ENCODE results near the gene FAM151A.

FAM151A gene

DNA sequence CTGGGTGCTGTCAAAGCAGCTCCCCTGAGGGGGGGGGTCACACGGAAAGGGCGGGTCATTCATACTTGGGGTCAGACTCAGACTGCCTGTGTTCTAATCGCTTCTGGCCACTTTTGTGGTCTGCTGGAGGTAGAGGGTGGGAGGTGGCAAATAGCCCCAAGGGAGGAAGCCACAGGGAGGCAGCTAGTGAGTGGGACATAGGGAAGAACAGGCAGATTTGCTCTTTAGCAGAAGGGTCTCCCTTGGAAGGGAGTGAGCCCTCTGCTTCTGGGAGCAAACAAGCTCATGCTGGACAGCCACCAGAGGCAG, 50.8 kb downstream of the FAM151A start:
- TF ChIP-seq EZH2phosphoT487 (IDR thresholded peaks at IDR 0.05; ENCODE audit: low read length), result no peak
- TF ChIP-seq, protein P1, sequence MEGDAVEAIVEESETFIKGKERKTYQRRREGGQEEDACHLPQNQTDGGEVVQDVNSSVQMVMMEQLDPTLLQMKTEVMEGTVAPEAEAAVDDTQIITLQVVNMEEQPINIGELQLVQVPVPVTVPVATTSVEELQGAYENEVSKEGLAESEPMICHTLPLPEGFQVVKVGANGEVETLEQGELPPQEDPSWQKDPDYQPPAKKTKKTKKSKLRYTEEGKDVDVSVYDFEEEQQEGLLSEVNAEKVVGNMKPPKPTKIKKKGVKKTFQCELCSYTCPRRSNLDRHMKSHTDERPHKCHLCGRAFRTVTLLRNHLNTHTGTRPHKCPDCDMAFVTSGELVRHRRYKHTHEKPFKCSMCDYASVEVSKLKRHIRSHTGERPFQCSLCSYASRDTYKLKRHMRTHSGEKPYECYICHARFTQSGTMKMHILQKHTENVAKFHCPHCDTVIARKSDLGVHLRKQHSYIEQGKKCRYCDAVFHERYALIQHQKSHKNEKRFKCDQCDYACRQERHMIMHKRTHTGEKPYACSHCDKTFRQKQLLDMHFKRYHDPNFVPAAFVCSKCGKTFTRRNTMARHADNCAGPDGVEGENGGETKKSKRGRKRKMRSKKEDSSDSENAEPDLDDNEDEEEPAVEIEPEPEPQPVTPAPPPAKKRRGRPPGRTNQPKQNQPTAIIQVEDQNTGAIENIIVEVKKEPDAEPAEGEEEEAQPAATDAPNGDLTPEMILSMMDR (IDR thresholded peaks at IDR 0.05; ENCODE audit: low read length), result no peak
- TF ChIP-seq EZH2 (optimal IDR thresholded peaks at IDR 0.05; ENCODE audit: low read depth, low read length), result no peak
- H3K27ac ChIP-seq (ENCODE audit: low read length), result no peak overlapping the region
- no peak overlapping the region for H3K4me2 ChIP-seq (ENCODE audit: low read depth, low read length)

DNA sequence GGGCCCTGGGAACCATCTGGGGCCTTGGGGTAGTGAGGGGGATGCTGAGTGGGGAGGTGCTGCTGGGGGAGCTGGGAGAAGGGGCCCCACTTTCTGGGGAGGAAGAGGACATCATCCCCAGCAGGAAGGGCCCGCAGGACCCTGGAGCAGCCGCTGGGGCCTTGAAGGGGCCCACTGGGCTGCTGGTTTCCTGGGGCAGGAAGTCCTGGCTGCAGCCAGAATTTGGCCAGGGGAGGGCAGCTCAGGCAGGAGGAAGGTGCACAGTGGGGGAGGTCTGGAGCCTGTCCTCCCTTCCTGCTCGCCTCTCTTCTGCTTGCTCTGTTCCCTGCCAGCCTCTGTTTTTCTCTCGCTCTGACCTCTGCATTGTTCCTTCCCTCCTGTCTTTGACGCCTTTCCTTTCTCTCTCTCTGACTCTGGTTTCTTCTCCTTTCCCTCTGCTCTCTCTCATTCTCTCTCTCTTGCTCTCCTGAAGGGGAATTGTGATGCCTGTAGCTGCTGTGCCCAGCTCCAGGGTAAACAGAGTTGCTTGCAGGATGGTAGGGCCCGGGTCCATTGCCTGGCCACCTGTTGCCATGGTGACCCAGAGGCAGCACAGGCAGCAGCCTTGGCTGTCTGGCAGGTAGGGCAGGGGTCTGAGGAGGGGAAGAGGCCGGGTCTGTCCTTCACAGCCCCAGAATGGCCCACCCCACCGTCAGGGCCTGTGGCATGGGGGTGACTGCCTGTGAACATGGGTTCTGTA, 51.4 kb downstream of the FAM151A start:
- Histone ChIP-seq H3K9me2 (replicated peaks; ENCODE audit: insufficient read depth, low read length) (no peaks in the 10 kb centered on the region), H3K4me1 (ENCODE audit: low read length) (no peaks in the 10 kb centered on the region), H3K36me3 (replicated peaks; ENCODE audit: insufficient read depth, low read length) (no peaks in the 10 kb centered on the region), H3F3A (ENCODE audit: insufficient read depth, low read length) (no peaks in the 10 kb centered on the region), H4K20me1 (ENCODE audit: insufficient read depth, low read length) (no peaks in the 10 kb centered on the region), H3K27ac (ENCODE audit: low read length) (no peak overlapping the region), H3K9ac (ENCODE audit: low read length) (no peak overlapping the region), H2AFZ (ENCODE audit: low read length) (no peak overlapping the region), H3K79me2 (ENCODE audit: low read length) (no peaks in the 10 kb centered on the region), H3K27me3 (replicated peaks; ENCODE audit: insufficient read depth, low read length) (no peaks in the 10 kb centered on the region), H3K4me2 (ENCODE audit: low read depth, low read length) (no peak overlapping the region), H3K4me3 (ENCODE audit: low read length) (no peak overlapping the region), H3K9me3 (replicated peaks; ENCODE audit: insufficient read depth, low read length) (no peaks in the 10 kb centered on the region)
- DNase-seq, result no peak
- TF ChIP-seq, protein P1 (IDR thresholded peaks at IDR 0.05; ENCODE audit: low read length), result no peak
- TF ChIP-seq EZH2 (optimal IDR thresholded peaks at IDR 0.05; ENCODE audit: low read depth, low read length), result no peak
- TF ChIP-seq EZH2phosphoT487 (IDR thresholded peaks at IDR 0.05; ENCODE audit: low read length), result no peak

More for the DNA sequence above, 50.8 kb downstream of the FAM151A start:
- Histone ChIP-seq H3K9ac (ENCODE audit: low read length) (no peak overlapping the region), H3K9me3 (replicated peaks; ENCODE audit: insufficient read depth, low read length) (no peaks in the 10 kb centered on the region), H4K20me1 (ENCODE audit: insufficient read depth, low read length) (no peaks in the 10 kb centered on the region), H2AFZ (ENCODE audit: low read length) (no peak overlapping the region), H3K9me2 (replicated peaks; ENCODE audit: insufficient read depth, low read length) (no peaks in the 10 kb centered on the region), H3K36me3 (replicated peaks; ENCODE audit: insufficient read depth, low read length) (no peaks in the 10 kb centered on the region), H3K27me3 (replicated peaks; ENCODE audit: insufficient read depth, low read length) (no peaks in the 10 kb centered on the region), H3K79me2 (ENCODE audit: low read length) (no peaks in the 10 kb centered on the region), H3K4me3 (ENCODE audit: low read length) (no peak overlapping the region), H3F3A (ENCODE audit: insufficient read depth, low read length) (no peaks in the 10 kb centered on the region), H3K4me1 (ENCODE audit: low read length) (no peaks in the 10 kb centered on the region)
- DNase-seq, result no peak

DNA sequence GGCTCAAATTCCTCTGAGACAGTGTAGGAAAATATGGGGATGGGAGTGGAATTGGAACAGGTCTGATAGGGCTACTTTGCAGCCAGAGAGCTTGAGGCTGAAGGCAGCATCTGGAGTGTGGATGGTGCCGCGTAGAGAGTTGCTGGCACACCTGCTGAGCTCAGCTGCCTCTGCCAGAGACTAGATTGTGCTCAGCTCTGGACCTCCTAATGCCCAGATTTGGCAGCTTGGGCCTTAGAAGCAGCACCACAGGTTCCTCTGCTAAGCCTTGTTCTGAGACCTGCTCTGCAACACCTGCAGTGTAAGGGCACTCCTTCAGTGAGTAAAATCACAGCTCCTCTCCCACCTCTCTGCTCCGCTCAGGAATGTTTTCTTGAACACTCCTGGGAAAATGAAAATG, 52.0 kb downstream of the FAM151A start:
- Histone ChIP-seq H3F3A (ENCODE audit: insufficient read depth, low read length) (no peaks in the 10 kb centered on the region), H3K36me3 (replicated peaks; ENCODE audit: insufficient read depth, low read length) (no peaks in the 10 kb centered on the region), H3K4me2 (ENCODE audit: low read depth, low read length) (no peak overlapping the region), H3K9me3 (replicated peaks; ENCODE audit: insufficient read depth, low read length) (no peaks in the 10 kb centered on the region), H4K20me1 (ENCODE audit: insufficient read depth, low read length) (no peaks in the 10 kb centered on the region), H3K9me2 (replicated peaks; ENCODE audit: insufficient read depth, low read length) (no peaks in the 10 kb centered on the region), H3K9ac (ENCODE audit: low read length) (no peak overlapping the region), H3K4me3 (ENCODE audit: low read length) (no peak overlapping the region), H3K4me1 (ENCODE audit: low read length) (no peaks in the 10 kb centered on the region), H3K27ac (ENCODE audit: low read length) (no peak overlapping the region), H3K27me3 (replicated peaks; ENCODE audit: insufficient read depth, low read length) (no peaks in the 10 kb centered on the region), H2AFZ (ENCODE audit: low read length) (no peak overlapping the region), H3K79me2 (ENCODE audit: low read length) (no peaks in the 10 kb centered on the region)
- TF ChIP-seq EZH2 (optimal IDR thresholded peaks at IDR 0.05; ENCODE audit: low read depth, low read length), result no peak
- TF ChIP-seq, protein P1 (IDR thresholded peaks at IDR 0.05; ENCODE audit: low read length), result no peak
- TF ChIP-seq EZH2phosphoT487 (IDR thresholded peaks at IDR 0.05; ENCODE audit: low read length), result no peak
- no peak for DNase-seq
